ENCODE measurements around the gene METTL22.

METTL22 gene

DNA sequence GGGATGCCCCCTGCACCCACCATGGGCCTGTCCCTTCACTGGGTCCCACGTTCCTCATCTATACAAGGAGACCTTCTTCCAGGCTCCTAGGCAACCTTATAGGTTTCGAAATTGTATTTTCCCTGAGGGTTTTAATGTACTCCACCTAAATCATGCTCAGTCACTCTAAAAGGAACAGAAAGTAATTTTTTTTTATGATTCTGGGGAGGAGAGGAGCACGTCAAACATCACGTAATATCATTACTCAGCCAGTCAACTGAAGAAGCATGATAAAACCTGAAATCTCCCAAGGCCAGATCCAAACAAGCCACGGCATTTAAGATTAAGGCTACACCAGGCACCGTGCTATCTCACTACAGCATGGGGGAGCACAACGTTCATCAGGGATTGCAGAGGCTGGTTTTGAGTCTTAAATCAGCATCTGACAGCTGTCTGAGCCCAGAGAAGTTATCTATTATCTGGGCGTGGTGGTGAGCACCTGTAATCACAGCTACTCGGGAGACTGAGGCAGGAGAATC, 27.3 kb upstream of the METTL22 start:
- no peak for DNase-seq

DNA sequence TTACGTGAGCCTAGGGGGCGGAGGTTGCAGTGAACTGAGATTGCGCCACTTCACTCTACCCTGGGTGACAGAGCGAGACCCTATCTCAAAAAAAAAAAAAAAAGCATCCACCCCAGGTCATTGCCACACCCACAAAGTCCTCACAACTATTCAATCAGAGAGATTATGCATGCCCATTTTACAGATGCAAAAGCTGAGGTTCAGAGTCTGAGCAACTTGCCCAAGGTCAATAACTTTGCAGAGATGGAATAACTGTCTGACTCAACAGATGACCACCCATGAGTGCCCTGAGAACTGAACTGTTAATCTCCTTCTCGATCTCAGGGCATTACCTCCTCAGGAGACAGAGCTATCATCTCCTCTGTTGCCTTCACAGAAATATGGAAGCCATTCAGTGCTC, 25.7 kb upstream of the METTL22 start:
- DNase-seq: no peak

GRCh38 chr16:8596581-8596980, 24.9 kb upstream of the METTL22 start:
- no peak for DNase-seq

DNA sequence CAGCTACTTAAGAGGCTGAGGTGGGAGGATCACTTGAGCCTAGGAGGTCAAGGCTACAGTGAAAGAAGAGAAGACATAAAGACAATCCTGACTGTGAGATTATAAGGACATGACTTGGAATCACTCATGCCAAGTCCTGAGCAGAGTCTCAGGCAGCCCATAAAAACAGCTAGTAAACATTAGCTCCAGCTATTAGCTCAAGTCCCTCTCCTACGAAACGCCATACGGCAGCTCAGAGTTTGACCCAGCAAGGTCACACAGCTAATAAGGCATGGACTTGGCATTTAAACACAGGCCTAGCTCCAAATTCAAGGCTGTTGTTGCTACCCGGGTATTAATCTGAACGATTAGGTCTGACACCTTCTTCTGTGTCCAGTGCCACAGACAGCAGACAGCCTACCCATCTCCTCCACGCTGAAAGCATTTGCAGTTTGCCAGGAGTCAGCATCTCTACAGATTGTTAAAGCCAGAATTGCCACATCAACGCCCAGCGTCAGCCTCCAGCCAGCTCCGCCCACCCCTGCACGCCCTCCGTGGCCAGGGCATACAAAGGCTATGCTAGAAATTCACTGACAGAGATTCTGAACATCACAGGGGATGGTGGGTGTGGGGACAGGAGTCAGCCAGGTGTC, 21.2 kb upstream of the METTL22 start:
- DNase-seq: no peak

- DNase-seq: no peak
Observed at GRCh38 chr16:8605554-8605953, 15.9 kb upstream of the METTL22 start.

GRCh38 chr16:8607214-8607613, 14.3 kb upstream of the METTL22 start:
- no peak for DNase-seq

GRCh38 chr16:8611122-8611521, 10.4 kb upstream of the METTL22 start:
- DNase-seq: no peak

DNA sequence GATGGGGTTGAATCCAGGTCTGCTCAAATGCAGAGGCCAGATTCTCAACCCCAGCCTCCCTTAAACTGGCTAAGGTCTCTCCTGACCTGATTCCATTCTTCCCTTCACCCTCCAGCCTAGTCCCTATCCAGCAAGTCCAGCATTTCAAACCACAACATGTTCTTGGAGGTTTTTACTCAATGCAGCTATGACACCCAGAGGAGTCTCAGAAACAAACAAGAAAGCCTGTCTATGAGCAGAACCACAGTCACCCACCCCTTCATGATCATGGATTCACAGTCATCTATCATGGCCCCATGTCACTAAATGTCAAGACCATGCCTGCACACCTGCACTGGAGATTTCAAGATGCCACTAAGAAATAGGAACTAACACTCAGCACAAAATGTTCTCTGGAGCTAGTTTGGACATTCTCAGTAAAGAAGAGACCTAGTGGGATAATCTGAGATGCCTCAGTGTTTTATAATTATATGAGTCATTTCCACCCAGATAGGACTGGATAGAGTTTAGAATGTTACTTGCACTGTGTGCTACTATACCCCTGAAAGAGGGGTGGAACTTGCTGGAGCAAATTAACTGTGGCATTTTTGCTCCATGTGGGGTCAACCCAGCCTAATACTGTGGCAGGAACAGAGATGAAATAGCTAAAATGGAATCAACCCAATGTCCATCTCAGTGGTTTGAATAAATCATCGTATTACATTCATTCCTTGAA, 9.5 kb upstream of the METTL22 start:
- DNase-seq: no peak

DNA sequence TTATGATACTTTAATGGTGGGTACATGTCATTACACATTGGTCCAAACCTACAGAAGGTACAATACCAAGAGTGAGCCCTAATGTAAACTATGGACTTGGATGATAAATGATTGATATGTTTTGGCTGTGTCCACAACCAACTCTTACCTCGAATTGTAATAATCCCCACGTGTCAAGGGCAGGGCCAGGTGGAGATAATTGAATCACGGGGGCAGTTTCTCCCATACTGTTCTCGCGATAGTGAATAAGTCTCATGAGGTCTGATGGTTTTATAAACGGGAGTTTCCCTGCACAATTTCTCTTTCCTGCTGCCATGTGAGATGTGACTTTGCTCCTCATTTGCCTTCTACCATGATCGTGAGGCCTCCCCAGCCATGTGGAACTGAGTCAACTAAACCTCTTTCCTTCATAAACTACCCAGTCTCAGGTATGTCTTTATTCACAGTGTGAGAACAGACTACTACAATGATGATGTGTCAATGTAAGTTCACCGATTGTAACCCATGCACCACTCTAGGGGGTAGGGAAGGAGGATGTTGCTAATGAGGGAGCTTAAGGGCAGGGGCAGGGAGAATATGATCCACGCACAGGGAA, 7.0 kb upstream of the METTL22 start:
- DNase-seq: no peak

DNA sequence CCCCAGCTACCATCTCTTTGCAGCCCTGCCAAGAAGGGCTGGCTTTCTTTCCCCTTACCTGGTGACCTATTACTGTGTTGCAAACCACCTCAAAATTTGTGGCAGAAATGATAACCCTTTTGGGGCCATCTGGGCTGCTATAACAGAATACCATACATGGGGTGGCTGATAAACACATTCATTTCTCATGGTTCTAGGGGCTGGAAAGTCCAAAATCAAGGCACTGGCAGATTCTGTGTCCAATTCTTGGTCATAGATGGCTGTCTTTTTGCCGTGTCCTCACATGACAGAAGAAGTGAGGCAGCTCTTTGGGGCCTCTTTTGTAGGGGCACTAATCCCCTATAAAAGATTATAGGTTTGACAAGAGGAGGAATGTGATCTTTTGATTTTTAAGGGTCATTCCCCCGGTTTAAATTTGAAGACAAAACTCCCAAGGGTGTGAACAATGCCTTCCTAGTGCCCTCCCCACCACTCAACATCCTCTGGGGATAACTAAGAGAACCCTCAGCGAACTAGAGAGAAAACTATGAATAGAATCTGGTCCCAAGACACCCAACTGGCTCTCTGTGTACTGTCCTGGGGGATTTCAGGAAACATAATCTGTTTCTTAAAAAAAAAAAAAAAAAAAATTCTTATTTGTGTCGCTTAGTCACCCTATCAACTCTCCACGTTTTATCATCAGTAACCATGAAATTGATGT, 1.7 kb upstream of the METTL22 start:
- no peak for DNase-seq

DNA sequence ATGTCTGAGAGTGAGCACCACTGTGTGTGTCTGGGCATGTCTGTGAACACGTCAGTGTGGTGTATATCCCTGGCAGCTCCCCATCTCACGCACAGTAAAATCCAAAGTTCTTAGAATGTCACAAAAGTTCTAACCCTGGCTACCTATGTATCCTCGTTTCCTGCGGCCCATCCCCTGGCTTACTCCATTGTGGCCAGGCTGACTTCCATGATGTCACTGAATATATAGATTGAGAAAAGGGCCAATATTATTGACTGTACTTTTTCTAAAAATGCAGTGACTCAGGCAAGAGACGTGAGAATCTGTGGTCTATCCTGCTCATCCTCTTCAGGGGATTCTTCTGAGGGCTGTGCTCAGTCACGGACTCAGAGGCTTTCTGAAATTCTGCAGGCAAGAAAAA, 963 bp upstream of the METTL22 start:
- no peak for DNase-seq

GRCh38 chr16:8621222-8621571, 301 bp upstream of the METTL22 start:
- DNase-seq: no peak

- no peak for DNase-seq
Observed at GRCh38 chr16:8622315-8622656, 788 bp downstream of the METTL22 start.

- DNase-seq: no peak
Observed at GRCh38 chr16:8623634-8624033, 2.1 kb downstream of the METTL22 start.

DNA sequence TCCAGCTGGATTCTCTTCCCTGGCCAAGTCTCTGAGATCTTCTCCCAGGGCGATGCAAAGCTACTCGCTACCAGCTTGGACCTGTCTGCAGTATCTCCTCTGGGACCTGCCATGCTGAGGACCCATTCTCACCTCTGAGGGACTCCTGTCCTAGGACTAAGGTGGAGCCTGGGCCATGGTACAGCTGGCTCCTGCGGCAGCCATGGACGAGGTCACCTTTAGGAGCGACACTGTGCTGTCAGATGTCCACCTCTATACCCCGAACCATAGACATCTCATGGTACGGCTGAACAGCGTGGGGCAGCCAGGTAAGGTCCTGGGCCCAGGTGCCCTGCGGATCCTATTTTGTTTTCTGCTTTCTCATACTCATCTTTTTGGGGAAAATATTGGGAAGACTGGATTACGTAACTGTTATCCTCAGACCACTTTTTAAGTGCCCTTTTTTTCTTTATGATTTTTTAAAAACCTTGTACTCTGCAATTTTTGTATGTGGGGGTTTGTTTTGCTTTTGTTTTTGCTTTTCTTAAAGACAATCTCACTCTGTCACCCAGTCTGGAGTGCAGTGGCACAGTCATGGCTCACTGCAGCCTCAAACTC, 4.1 kb downstream of the METTL22 start:
- no peak for DNase-seq

GRCh38 chr16:8626946-8627345, 5.4 kb downstream of the METTL22 start:
- no peak for DNase-seq

DNA sequence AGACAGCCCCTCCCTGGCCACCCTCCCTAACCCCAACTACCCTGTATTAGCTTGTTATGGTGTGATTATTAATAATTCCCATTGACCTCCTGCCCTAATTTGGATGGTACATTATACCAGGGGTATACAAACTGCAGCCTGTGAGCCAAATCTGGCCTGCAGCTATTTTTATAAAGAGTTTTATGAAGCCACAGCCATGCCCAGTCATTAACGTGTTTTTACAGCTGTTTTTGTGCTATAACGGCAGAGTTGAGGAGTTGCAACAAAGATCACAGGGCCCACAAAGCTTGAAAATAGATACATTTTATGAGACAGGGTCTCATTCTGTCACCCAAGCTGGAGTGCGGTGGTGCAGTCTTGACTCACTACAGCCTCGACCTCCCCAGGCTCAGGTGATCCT, 6.0 kb downstream of the METTL22 start:
- no peak for DNase-seq

DNA sequence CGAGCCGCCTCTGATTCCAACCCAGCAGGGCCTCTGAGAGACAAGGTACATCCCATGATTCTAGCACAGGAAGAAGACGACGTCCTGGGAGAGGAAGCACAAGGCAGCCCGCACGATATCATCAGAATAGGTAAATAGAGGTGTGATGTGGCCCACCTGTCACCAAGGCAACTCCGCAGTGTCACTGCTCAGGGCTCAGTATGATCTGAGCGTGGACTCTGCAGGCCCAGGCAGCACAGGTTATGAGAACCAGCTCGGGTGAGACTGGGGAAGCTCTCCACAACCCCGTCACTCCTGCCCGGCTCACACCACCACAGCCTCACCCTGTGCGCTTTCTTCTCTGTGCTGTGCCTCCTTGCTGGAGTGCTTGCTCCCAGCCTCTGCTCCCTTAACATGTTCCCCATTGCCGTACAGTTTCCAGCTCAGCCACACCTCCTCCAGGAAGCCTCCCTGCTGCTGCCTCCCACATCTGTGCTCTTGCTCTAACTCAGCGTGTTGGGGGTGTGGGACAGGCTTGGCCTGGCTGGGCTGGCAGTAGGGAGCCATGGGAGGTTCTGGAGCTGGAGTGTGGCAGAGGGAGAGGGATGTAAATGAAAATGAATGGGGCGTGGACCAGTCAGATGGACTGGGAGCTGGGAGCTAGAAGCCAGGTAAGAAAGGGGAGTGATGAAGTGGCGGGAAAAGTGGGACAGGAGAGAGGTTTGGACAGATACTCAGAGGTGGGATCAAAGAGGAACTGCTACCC, 7.7 kb downstream of the METTL22 start:
- no peak for DNase-seq

DNA sequence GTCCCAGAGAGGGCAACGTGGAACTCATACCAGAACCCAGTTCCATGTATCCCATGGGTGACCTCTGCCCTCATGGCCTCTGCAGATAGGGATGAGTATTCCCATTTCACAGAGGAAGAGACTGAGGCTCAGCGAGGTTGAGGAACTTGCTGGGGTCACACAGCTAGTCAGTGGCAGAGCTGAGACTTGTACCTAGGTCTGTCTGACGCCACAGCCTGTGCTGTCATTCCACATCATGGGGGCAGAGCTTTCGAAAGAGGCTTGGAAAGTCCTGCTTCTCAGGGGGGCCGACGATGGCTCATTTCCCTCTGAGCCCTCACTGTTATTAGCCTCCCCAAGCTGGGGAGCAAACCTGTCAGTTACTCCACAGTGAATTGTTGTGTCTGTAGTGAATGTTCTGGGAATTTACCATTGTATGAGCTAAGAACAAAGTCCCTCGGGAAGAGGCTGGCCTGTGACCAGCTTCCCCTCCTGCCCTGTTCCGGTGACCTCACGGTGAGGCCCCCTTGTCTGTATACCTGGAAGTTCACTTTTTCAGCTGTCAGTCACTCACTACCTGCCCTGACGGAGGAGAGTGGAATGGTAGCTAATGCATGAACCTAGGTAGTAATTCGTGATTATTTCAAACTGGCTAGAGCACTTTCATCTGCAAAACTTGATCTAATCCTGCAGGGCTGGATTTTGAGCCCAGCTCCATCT, 8.9 kb downstream of the METTL22 start:
- no peak for DNase-seq

GRCh38 chr16:8631373-8631772, 9.9 kb downstream of the METTL22 start:
- DNase-seq: no peak

DNA sequence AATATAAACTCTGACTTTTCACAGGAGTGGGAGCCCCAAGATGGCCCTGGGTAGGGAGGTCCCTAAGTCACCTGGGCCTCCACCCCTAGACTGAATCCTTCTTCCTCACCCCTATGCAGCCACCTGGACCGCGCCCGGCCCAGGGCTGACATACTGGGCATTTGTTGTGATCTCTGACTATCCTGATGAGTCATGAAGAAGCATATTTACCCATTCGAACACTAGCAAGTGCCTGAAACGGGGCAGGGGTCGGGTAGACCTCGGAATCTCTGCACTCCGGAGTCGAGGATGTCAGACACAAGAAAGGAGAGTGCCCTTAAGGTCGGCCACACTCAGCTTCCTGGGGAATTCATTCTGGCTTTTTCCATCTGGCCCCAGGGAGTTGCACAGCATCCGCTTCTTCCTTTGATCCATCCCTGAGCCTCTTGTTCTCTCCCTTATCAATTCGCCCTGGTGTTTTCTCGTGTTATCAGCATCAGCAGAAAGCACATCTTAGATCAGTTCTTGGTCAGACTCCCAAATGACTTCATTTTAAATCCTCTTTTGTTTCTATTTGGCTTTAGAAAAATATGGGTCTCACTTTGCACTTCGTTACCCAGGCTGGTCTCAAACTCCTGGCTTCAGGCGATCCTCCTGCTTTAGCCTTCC, 10.4 kb downstream of the METTL22 start:
- DNase-seq: no peak

Data from stimulated activated naive CD4-positive, alpha-beta T cell treated with Interleukin-2 at 50 U/mL for 16 hours (primary cell).